BLaER1 (cell line): ENCODE data around the gene C2CD4D.
A peak's percentile ranks its signal among the peaks of the same experiment; 100 is the strongest.

Experiments used
- H3K27ac ChIP-seq: shearing (Covaris generic); formaldehyde crosslinking; 2 replicates; pipeline ENCODE4 v1.8.1; 2022
- H3K27me3 ChIP-seq: shearing (Covaris generic); formaldehyde crosslinking; 2 replicates; pipeline ENCODE4 v1.8.1; 2022
- H3K36me3 ChIP-seq: shearing (Covaris generic); formaldehyde crosslinking; 2 replicates; pipeline ENCODE4 v1.8.1; 2022
- H3K4me1 ChIP-seq: shearing (Covaris generic); formaldehyde crosslinking; 2 replicates; pipeline ENCODE4 v1.8.1; 2022
- H3K4me2 ChIP-seq: shearing (Covaris generic); formaldehyde crosslinking; 2 replicates; pipeline ENCODE4 v1.8.1; 2022
- H3K4me3 ChIP-seq: shearing (Covaris generic); formaldehyde crosslinking; 2 replicates; pipeline ENCODE4 v1.8.1; 2022
- H3K9ac ChIP-seq: shearing (Covaris generic); formaldehyde crosslinking; 2 replicates; pipeline ENCODE4 v1.8.1; 2022
- H3K9me3 ChIP-seq: shearing (Covaris generic); formaldehyde crosslinking; 2 replicates; pipeline ENCODE4 v1.8.1; 2022
- H4K20me1 ChIP-seq: shearing (Covaris generic); formaldehyde crosslinking; 2 replicates; pipeline ENCODE4 v1.8.1; 2022
- Cebpa-rat ChIP-seq: shearing (Covaris generic); IDR thresholded peaks from 2 replicates; pipeline ENCODE4 v1.8.1; 2022

C2CD4D gene

DNA sequence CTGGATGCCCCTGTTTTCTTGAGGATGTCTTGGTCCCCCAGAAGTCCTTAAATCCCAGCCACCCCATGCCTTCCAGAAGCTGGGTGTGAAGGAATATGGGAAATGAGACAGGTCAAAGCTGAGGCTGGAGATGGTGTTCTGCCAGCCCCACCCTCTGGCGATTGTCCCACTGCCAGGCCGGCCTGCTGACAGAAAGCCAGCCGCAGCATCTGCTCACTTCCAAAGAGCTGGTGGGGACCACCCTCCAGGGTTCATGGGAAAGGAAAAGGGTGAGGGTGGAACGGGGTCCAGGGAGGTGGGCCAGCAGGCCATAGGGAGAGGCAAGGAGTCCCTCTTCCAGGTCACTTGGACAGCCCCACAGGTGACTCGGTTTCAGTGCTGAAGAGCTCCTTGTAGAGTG is 32.5 kb downstream of the C2CD4D start:
- no peaks in the 10 kb centered on the region for H3K9me3 ChIP-seq
- H3K27ac ChIP-seq = peak overlapping the region; percentile 70; the same call in 1 of the 2 replicates
- no peaks in the 10 kb centered on the region for H3K36me3 ChIP-seq
- no peak overlapping the region for H3K4me3 ChIP-seq
- peaks cover 79% of the 10 kb centered on the region for H3K4me1 ChIP-seq
- no peak overlapping the region for H3K9ac ChIP-seq
- no peaks in the 10 kb centered on the region for H3K27me3 ChIP-seq
- TF ChIP-seq Cebpa-rat = no peak
- no peaks in the 10 kb centered on the region for H4K20me1 ChIP-seq
- peak overlapping the region; percentile 95 for H3K4me2 ChIP-seq

- Histone ChIP-seq H3K27me3 (no peaks in the 10 kb centered on the region), H3K36me3 (no peaks in the 10 kb centered on the region), H3K27ac (peak overlapping the region; percentile 70), H3K4me3 (peak overlapping the region; percentile 6; the same call in 1 of the 2 replicates), H3K9me3 (no peaks in the 10 kb centered on the region), H3K9ac (peak overlapping the region; percentile 54; the same call in 1 of the 2 replicates), H3K4me1 (peaks cover 88% of the 10 kb centered on the region), H4K20me1 (no peaks in the 10 kb centered on the region), H3K4me2 (peak overlapping the region; percentile 95)
- TF ChIP-seq Cebpa-rat = no peak
These were observed 33.5 kb downstream of the C2CD4D start for GRCh38 chr1:151806170-151806569.

DNA sequence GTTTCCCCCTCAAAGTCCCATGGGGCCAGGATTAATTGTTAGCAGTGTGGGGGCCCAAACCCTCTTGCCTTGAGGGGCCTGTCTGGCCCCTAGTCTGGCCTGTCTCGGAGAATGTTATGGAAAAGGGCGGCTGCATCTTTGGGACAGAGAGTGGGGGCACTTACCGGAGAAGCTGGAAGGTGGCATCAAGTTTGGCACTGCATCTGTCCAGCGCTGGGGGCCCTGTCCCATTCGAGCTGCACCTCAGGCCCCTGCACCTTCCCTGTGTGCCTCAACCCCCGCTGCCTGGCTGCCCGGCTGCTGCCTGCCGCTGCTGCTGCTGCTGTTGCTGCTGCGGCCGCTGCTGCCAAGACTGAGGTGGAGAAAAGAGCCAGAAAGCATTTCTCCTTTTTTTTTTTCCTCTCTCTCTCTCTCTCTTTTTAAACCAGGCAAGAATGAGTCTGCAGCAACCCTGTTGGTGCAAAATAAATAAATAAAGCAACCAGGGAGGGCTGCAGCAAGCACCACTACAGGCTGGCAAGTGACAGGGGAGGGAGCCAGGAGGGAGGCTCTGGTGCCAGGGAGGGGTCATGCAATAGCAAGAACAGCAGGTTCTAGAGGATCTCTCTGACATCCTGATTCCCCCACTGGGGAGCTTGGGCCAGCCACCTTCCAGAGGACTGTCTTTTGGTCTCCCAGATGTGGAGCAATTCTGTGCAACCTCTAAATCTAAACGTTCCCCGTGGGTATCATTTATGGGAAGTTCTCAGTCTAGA is 34.4 kb downstream of the C2CD4D start, which contains the start of gene LINGO4:
LINGO4 (minus strand) TSS at position 354 of the 755 bp plus-strand sequence. CDS start 2,715 bp downstream, outside the sequence.
- Histone ChIP-seq H3K27ac (peak within 1 kb of the TSS; percentile 70), H3K36me3 (no peaks in the 10 kb centered on the region), H3K4me3 (peak within 1 kb of the TSS; percentile 45), H3K9ac (peak within 1 kb of the TSS; percentile 54; the same call in 1 of the 2 replicates), H3K4me2 (peak within 1 kb of the TSS; percentile 95), H3K27me3 (no peaks in the 10 kb centered on the region), H3K4me1 (peaks cover 94% of the 10 kb centered on the region), H4K20me1 (no peaks in the 10 kb centered on the region), H3K9me3 (no peaks in the 10 kb centered on the region)
- no peak for TF ChIP-seq Cebpa-rat

DNA sequence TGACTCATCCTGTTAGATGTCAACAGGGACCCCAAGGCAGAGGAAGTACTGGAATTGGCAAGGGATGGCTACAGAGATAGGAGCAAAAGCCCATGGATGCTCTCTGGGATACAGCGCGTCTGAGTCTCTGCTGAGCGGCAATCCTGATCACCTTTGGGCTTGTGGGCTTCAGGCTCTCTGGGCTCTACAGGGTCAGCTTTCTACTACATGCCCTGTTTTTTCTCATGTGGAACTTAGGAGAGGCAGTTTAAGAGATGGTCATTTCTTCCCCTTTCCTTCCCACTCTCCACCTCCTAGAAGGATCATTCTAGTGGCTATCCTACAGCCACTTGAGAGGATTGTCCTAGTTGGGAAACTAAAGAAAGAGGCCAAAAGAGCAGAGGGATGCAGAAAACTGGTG is 35.7 kb downstream of the C2CD4D start:
- Histone ChIP-seq H3K4me2 (peak overlapping the region; percentile 95), H3K9ac (no peak overlapping the region), H3K9me3 (no peaks in the 10 kb centered on the region), H3K36me3 (no peaks in the 10 kb centered on the region), H3K27ac (no peak overlapping the region; the same call in 1 of the 2 replicates), H4K20me1 (no peaks in the 10 kb centered on the region), H3K4me3 (peak overlapping the region; percentile 45), H3K27me3 (no peaks in the 10 kb centered on the region), H3K4me1 (peaks cover 96% of the 10 kb centered on the region)
- no peak for TF ChIP-seq Cebpa-rat

DNA sequence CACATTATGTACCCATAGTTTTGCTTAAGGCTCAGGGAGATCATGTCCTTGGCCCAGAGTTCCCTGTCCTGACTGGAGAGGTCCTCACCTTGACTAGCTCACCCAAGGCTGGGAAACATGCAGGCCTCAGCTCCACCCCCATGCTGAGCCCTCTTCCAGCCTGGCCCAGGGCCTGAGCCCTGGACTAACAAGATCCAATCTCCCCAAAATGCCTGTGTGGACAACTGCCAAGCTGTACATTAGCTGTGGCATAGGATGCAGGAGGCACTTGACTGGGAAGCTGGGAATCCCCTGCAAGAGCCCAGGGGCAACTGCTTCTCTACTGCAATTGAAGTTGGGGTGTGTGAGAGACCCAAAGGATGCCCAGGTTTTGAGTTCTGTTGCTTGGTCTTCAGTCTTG is 36.5 kb downstream of the C2CD4D start:
- Histone ChIP-seq H3K27ac (peak overlapping the region; percentile 42; the same call in 1 of the 2 replicates), H3K4me1 (peaks cover 89% of the 10 kb centered on the region), H3K9me3 (no peaks in the 10 kb centered on the region), H3K27me3 (no peaks in the 10 kb centered on the region), H4K20me1 (no peaks in the 10 kb centered on the region), H3K4me3 (no peak overlapping the region), H3K4me2 (peak overlapping the region; percentile 95), H3K9ac (no peak overlapping the region; the same call in 1 of the 2 replicates), H3K36me3 (no peaks in the 10 kb centered on the region)
- TF ChIP-seq Cebpa-rat = no peak

- Histone ChIP-seq H3K4me3 (no peak overlapping the region), H3K36me3 (no peaks in the 10 kb centered on the region), H3K9me3 (no peaks in the 10 kb centered on the region), H3K4me1 (peaks cover 81% of the 10 kb centered on the region), H3K27ac (peak overlapping the region; percentile 42; the same call in 1 of the 2 replicates), H3K27me3 (no peaks in the 10 kb centered on the region), H3K9ac (no peak overlapping the region), H4K20me1 (no peaks in the 10 kb centered on the region), H3K4me2 (peak overlapping the region; percentile 95)
- TF ChIP-seq Cebpa-rat = no peak
These were observed 37.2 kb downstream of the C2CD4D start for GRCh38 chr1:151802372-151802771.

GRCh38 chr1:151801846-151802245 is 37.8 kb downstream of the C2CD4D start:
- Histone ChIP-seq H3K4me3 (no peak overlapping the region), H3K9ac (no peak overlapping the region), H3K4me2 (peak overlapping the region; percentile 95), H3K4me1 (peaks cover 76% of the 10 kb centered on the region), H3K36me3 (no peaks in the 10 kb centered on the region), H3K27ac (peak overlapping the region; percentile 42; the same call in 1 of the 2 replicates), H4K20me1 (no peaks in the 10 kb centered on the region), H3K27me3 (no peaks in the 10 kb centered on the region), H3K9me3 (no peaks in the 10 kb centered on the region)
- no peak for TF ChIP-seq Cebpa-rat

- Histone ChIP-seq H3K4me1 (peaks cover 71% of the 10 kb centered on the region), H3K9ac (no peak overlapping the region), H3K27ac (no peak overlapping the region), H3K27me3 (no peaks in the 10 kb centered on the region), H4K20me1 (no peaks in the 10 kb centered on the region), H3K36me3 (no peaks in the 10 kb centered on the region), H3K9me3 (no peaks in the 10 kb centered on the region), H3K4me2 (peak overlapping the region; percentile 95), H3K4me3 (no peak overlapping the region)
- no peak for TF ChIP-seq Cebpa-rat
These were observed 38.3 kb downstream of the C2CD4D start for GRCh38 chr1:151801310-151801820.

DNA sequence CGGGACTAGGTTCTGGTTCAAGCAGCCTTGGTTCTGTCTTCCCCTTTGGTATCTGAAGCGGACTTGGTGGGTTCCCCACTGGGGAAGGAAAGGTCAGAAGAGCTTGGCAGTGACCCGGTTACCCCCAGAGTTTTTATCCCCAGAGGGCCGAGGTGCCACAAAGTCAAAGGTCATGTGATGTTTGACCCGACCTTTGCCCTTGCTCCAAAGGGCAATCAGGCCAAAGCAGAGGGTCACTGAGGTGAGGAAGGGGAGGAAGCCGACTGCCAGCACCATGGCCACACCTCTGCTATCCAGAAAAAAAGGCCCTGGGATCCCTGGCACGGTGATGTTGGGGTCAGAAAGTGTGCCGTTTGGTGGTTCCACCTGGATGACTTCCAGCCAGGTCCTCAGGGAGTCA is 38.8 kb downstream of the C2CD4D start:
- Histone ChIP-seq H3K4me1 (peaks cover 66% of the 10 kb centered on the region), H3K4me2 (peak overlapping the region; percentile 95), H3K27ac (no peak overlapping the region), H3K9ac (no peak overlapping the region), H3K9me3 (no peaks in the 10 kb centered on the region), H4K20me1 (no peaks in the 10 kb centered on the region), H3K27me3 (no peaks in the 10 kb centered on the region), H3K36me3 (no peaks in the 10 kb centered on the region), H3K4me3 (no peak overlapping the region)
- TF ChIP-seq Cebpa-rat = no peak
